Tibial nerve (tissue), 4 donors: ENCODE measurements around the gene LETM1.

Source experiments
- EP300 ChIP-seq, 2 donors: sonication (generic); formaldehyde crosslinking; IDR thresholded peaks; one replicate each; pipeline ENCODE4 v1.6.1; 2017; ENCODE audit warnings: antibody characterized with exemption in 2 of 2, mild to moderate bottlenecking in 1 of 2
- POLR2A ChIP-seq, 2 donors: fragments of 450-650 bp; IDR thresholded peaks; one replicate each; pipeline ENCODE4 v1.6.1; 2017; ENCODE audit warnings: antibody characterized with exemption in 2 of 2, mild to moderate bottlenecking in 2 of 2, moderate library complexity in 2 of 2
- TF ChIP-seq, protein P1 (sequence below), 5 experiments: fragments of 200-600 bp in 3 of 5; fragments of 450-650 bp in 2 of 5; sonication (generic) in 3 of 5; IDR thresholded peaks; one replicate each; pipeline ENCODE4 v1.5.1; 2016 to 2019; ENCODE audit warnings: antibody characterized with exemption in 5 of 5, mild to moderate bottlenecking in 3 of 5, moderate library complexity in 2 of 5

DNA sequence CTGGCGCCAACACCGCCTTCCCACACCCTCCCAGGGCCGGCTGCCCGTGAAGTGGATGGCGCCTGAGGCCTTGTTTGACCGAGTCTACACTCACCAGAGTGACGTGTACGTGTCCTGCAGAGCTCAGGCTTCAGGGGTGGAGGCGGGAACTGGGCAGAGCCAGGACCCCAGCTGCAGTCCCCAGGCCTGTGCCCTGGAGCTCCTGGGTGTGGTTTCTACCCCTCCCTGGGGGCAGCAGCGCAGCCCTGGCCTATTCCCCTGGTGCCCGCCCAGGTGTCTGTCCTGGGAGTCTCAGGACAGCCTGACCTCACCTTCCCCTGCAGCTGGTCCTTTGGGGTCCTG lies 49.8 kb downstream of the LETM1 start:
- no peak for TF ChIP-seq POLR2A (IDR thresholded peaks at IDR 0.05)
- no peak for TF ChIP-seq EP300 (IDR thresholded peaks at IDR 0.05)
- TF ChIP-seq, protein P1, sequence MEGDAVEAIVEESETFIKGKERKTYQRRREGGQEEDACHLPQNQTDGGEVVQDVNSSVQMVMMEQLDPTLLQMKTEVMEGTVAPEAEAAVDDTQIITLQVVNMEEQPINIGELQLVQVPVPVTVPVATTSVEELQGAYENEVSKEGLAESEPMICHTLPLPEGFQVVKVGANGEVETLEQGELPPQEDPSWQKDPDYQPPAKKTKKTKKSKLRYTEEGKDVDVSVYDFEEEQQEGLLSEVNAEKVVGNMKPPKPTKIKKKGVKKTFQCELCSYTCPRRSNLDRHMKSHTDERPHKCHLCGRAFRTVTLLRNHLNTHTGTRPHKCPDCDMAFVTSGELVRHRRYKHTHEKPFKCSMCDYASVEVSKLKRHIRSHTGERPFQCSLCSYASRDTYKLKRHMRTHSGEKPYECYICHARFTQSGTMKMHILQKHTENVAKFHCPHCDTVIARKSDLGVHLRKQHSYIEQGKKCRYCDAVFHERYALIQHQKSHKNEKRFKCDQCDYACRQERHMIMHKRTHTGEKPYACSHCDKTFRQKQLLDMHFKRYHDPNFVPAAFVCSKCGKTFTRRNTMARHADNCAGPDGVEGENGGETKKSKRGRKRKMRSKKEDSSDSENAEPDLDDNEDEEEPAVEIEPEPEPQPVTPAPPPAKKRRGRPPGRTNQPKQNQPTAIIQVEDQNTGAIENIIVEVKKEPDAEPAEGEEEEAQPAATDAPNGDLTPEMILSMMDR (IDR thresholded peaks at IDR 0.05), result no peak
